HepG2 (cell line): ENCODE data around the gene SRCIN1. TPM values are rescaled to one million over a fixed set of nuclear protein-coding genes. Genes with fewer than 3 reads are reported as not detected.

Experiments used
- AKAP8 ChIP-seq: sonication (generic); formaldehyde crosslinking; IDR thresholded peaks from 2 replicates; pipeline ENCODE4 v1.5.1; 2020; ENCODE audit warnings: mild to moderate bottlenecking, missing genetic modification reagents
- HDAC2 ChIP-seq: sonication (generic); formaldehyde crosslinking; IDR thresholded peaks from 2 replicates; pipeline ENCODE4 v1.4.0; 2020; ENCODE audit warnings: missing genetic modification reagents
- MED13 ChIP-seq: sonication (generic); formaldehyde crosslinking; IDR thresholded peaks from 2 replicates; pipeline ENCODE4 v1.5.0; 2020; ENCODE audit warnings: missing genetic modification reagents
- MTA1 ChIP-seq: sonication (generic); formaldehyde crosslinking; IDR thresholded peaks from 2 replicates; pipeline ENCODE4 v1.4.0; 2020; ENCODE audit warnings: missing genetic modification reagents, mild to moderate bottlenecking, borderline replicate concordance
- NR2C2 ChIP-seq: sonication (generic); formaldehyde crosslinking; IDR thresholded peaks from 2 replicates; pipeline ENCODE4 v1.4.0; 2020; ENCODE audit warnings: missing genetic modification reagents, mild to moderate bottlenecking, moderate library complexity, borderline replicate concordance
- REST ChIP-seq, 2 experiments: IDR thresholded peaks; 2 replicates each; pipeline ENCODE4 v1.6.1; 2011 to 2012; ENCODE audit warnings: low read length in 2 of 2, borderline replicate concordance in 1 of 2, low read depth in 1 of 2, mild to moderate bottlenecking in 1 of 2, moderate library complexity in 1 of 2
- ZBTB10 ChIP-seq: sonication (generic); formaldehyde crosslinking; IDR thresholded peaks from 2 replicates; pipeline ENCODE4 v1.4.0; 2020; ENCODE audit warnings: missing genetic modification reagents, borderline replicate concordance
- ZFAT ChIP-seq: sonication (generic); formaldehyde crosslinking; conservative IDR thresholded peaks from 2 replicates; pipeline ENCODE4 v1.8.1; 2023; ENCODE audit warnings: missing genetic modification reagents, inconsistent platforms
- ZFP91 ChIP-seq: sonication (generic); formaldehyde crosslinking; IDR thresholded peaks from 2 replicates; pipeline ENCODE4 v1.9.0; 2022; ENCODE audit warnings: missing genetic modification reagents, mild to moderate bottlenecking, borderline replicate concordance
- ZNF280B ChIP-seq: sonication (generic); formaldehyde crosslinking; IDR thresholded peaks from 2 replicates; pipeline ENCODE4 v1.5.0; 2020; ENCODE audit warnings: missing genetic modification reagents, mild to moderate bottlenecking, borderline replicate concordance
- ZNF362 ChIP-seq: sonication (generic); formaldehyde crosslinking; IDR thresholded peaks from 2 replicates; pipeline ENCODE4 v1.4.0; 2020; ENCODE audit warnings: missing genetic modification reagents, mild to moderate bottlenecking, borderline replicate concordance
- ZNF576 ChIP-seq: sonication (generic); formaldehyde crosslinking; IDR thresholded peaks from 2 replicates; pipeline ENCODE4 v1.4.0; 2020; ENCODE audit warnings: mild to moderate bottlenecking, missing genetic modification reagents
- ZNF614 ChIP-seq: IDR thresholded peaks from 2 replicates; pipeline ENCODE4 v1.6.1; 2018; ENCODE audit warnings: missing biosample characterization, missing genetic modification reagents, inconsistent platforms, borderline replicate concordance
- ZNF777 ChIP-seq: sonication (generic); formaldehyde crosslinking; IDR thresholded peaks from 2 replicates; pipeline ENCODE4 v1.4.0; 2020; ENCODE audit warnings: missing genetic modification reagents
- polyA plus RNA-seq, 8 experiments: library from polyadenylated mRNA; depleted of rRNA in 3 of 8; stranded (reverse) in 7 of 8; unstranded in 1 of 8; fragments of >200 nt; fragmentation: Illumina TruSeq in 4 of 8; extraction: Trizol in 4 of 8; gene quantifications; 2 replicates each; pipeline versions ENCODE4 v1.2.1 to v1.2.3, GENCODE V29; 2011 to 2016; ENCODE audit warnings: low read depth in 4 of 8, missing spikeins in 1 of 8, mixed read lengths in 1 of 8; ENCODE audit not compliant: insufficient read depth in 1 of 8
- total RNA-seq, 5 experiments: library from RNA; depleted of rRNA; stranded (reverse); fragments of >200 nt; fragmentation: Illumina TruSeq; extraction: Trizol; gene quantifications; 2 replicates each; pipeline ENCODE4 v1.2.3, GENCODE V29; 2016; ENCODE audit warnings: low read depth in 1 of 5

The SRCIN1 gene
- total and polyA plus RNA-seq, 2 of the 13 experiments (the other 11 are each of a cell fraction or from before 2014, with no cell fraction given) = 1.2 to 9.6 TPM

GRCh38 chr17:38508954-38509771, 96.6 kb downstream of the SRCIN1 start (continued):
- TF ChIP-seq MTA1 (CRISPR knock-in tag) (no peak), AKAP8 (CRISPR knock-in tag) (no peak), ZNF362 (CRISPR knock-in tag) (no peak), HDAC2 (CRISPR knock-in tag) (peak; percentile 35; the same call in 1 of the 2 replicates), ZNF614 (CRISPR knock-in tag) (peak; percentile 36; the same call in 1 of the 2 replicates), REST (IDR thresholded peaks at IDR 0.05; ENCODE audit: borderline replicate concordance in 1 of 2, low read depth in 1 of 2, low read length in 2 of 2) (no peak), MED13 (CRISPR knock-in tag) (0 out of 2 replicates have a peak, but pooled peaks have one; percentile 24), NR2C2 (no peak), ZNF280B (CRISPR knock-in tag) (no peak; the same call in 1 of the 2 replicates), ZNF777 (no peak), ZNF576 (CRISPR knock-in tag) (no peak), ZFAT (CRISPR knock-in tag) (no peak), ZBTB10 (CRISPR knock-in tag) (0 out of 2 replicates have a peak, but pooled peaks have one; percentile 41), ZFP91 (no peak; the same call in 1 of the 2 replicates)
